Skeletal muscle satellite cell (primary cell): ENCODE data around the gene SLC10A6.

Experiments used
- H3K27me3 ChIP-seq: 2 replicates; pipeline ENCODE4 v1.7.0; 2013; ENCODE audit warnings: low read length; ENCODE audit not compliant: control insufficient read depth, insufficient read depth
- H3K36me3 ChIP-seq: 2 replicates; pipeline ENCODE4 v1.7.0; 2013; ENCODE audit warnings: mild to moderate bottlenecking, control low read depth, low read length; ENCODE audit not compliant: insufficient read depth
- H3K4me1 ChIP-seq: 2 replicates; pipeline ENCODE4 v1.7.0; 2013; ENCODE audit warnings: low read length; ENCODE audit not compliant: control insufficient read depth, insufficient read depth
- H3K4me2 ChIP-seq: 2 replicates; pipeline ENCODE4 v1.7.0; 2013; ENCODE audit warnings: mild to moderate bottlenecking, low read length
- H3K4me3 ChIP-seq: 2 replicates; pipeline ENCODE4 v1.7.0; 2013; ENCODE audit warnings: low read length
- H3K9ac ChIP-seq: 2 replicates; pipeline ENCODE4 v1.7.0; 2013; ENCODE audit warnings: mild to moderate bottlenecking, low read depth, low read length, moderate library complexity
- H3K9me3 ChIP-seq: replicated peaks from 2 replicates; pipeline ENCODE4 v1.7.0; 2013; ENCODE audit warnings: mild to moderate bottlenecking, control low read depth, low read length

Gene SLC10A6

DNA sequence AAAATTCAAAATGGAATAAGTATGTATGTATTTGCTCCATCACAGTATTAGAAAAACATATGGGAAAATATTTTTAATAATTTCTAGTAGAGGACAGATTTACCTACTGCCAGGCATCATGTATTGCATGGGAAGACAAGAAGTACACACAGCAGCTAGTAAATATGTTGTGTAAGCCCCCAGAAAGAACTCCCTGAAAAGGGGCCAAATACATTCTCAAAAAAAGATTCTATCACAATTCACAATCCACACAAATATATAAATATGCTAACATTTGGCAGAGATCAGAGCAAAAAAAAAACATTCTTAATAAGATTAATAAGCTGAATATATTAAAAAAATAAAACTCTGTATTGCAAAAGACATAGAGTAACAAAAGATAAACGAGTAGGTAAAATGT lies 28.0 kb downstream of the SLC10A6 start:
- no peak overlapping the region for H3K9ac ChIP-seq
- no peak overlapping the region for H3K4me2 ChIP-seq
- H3K9me3 ChIP-seq, result no peaks in the 10 kb centered on the region
- H3K27me3 ChIP-seq, result no peaks in the 10 kb centered on the region
- H3K36me3 ChIP-seq, result no peaks in the 10 kb centered on the region
- H3K4me1 ChIP-seq, result no peaks in the 10 kb centered on the region
- H3K4me3 ChIP-seq, result no peak overlapping the region

DNA sequence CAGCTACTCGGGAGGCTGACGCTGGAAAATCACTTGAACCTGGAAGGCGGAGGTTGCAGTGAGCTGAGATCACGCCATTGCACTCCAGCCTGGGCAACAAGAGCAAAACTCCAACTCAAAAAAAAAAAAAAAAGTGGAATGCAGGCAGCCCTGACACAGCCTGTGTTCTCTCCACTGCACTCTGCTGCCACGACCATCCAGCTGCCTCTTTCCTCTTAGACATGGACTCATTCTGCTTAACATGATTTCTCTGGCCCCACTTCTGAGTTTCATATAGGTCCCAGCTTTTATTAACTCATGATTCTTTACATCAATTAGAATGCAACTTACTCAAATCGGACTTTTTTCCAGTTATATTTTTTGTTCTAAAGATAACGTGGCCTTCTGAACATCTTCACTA lies 29.6 kb downstream of the SLC10A6 start:
- Histone ChIP-seq H3K27me3 (no peaks in the 10 kb centered on the region), H3K4me3 (no peak overlapping the region), H3K4me1 (no peaks in the 10 kb centered on the region), H3K9ac (no peak overlapping the region), H3K9me3 (peaks cover 6% of the 10 kb centered on the region), H3K36me3 (peaks cover 3% of the 10 kb centered on the region), H3K4me2 (no peak overlapping the region)

DNA sequence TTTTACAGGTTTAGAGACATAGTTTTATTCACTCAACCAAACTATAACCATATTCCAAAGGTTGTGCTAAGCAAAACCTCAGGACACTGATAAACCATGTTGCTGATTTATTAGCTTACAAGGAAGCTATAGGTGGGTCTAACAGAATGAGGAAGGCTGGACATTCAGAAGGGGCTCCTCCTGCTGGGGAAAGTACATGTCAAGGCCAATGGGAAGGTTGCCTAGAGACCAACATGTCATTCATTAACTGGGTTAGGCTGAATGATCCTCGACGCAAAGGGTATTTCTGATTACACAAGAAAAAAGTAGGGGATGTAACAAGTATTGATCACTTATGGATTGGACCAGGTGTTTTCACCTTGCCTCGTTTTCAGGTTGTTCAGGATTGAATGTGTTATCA lies 30.3 kb downstream of the SLC10A6 start:
- H3K36me3 ChIP-seq, result peaks cover 3% of the 10 kb centered on the region
- no peak overlapping the region for H3K4me2 ChIP-seq
- no peaks in the 10 kb centered on the region for H3K27me3 ChIP-seq
- peaks cover 6% of the 10 kb centered on the region for H3K9me3 ChIP-seq
- H3K9ac ChIP-seq, result no peak overlapping the region
- H3K4me1 ChIP-seq, result no peaks in the 10 kb centered on the region
- H3K4me3 ChIP-seq, result no peak overlapping the region

DNA sequence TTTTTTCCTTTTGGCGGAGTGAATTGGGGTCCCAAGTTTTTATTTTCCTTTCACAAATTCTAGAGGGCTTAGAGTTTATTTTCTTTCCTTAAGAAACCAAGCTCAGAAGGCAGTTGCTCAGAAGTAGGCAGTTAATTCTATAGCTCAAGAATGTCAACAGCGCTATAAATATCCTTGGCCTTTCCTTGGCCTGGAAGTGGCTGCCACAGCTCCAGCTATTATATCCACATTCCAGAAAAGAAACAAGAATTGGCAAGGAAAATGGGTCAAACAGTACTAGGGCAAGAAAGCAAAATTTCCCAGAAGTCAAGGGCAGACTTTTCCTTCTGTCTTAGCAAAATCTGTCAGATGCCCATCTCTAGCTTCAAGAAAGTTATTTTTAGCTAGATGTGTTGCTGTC lies 31.0 kb downstream of the SLC10A6 start:
- no peaks in the 10 kb centered on the region for H3K27me3 ChIP-seq
- peaks cover 6% of the 10 kb centered on the region for H3K9me3 ChIP-seq
- no peak overlapping the region for H3K4me2 ChIP-seq
- H3K4me1 ChIP-seq, result no peaks in the 10 kb centered on the region
- no peak overlapping the region for H3K9ac ChIP-seq
- peaks cover 3% of the 10 kb centered on the region for H3K36me3 ChIP-seq
- H3K4me3 ChIP-seq, result no peak overlapping the region

DNA sequence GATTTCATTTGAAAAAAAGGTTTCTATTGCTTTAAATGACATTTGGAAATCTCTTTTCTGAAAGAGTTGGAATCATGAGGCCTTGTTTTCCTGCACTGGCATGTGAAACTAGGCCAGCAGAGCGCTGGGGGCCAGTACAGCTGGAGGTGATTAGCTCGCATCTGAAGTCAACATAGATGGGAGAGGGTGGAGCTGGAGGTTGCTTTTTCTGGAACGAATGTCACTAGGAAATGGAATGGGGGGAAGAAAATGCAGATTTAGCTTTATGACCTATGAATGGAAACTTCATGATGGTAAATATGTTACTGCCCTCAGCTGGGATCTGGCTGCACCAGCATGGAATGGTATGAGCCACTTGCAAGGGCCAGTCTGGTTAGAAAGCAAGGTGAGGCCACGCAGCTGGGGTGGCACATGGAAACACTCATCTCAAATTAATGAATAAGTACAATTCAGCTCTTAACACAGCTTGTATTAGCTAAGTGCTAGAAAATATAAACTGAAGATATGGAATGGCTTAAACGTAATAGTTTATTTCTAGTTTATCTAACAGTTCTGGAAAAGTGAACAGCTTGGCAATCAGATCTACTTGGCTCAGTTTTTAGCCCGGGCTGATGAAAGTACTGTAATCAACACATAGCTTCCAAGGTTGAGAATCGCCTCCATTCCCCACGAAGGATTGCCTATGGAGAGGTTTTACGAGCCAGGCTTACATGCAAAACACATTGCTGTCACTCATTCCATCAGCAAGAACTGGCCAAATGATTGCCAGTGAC lies 32.5 kb downstream of the SLC10A6 start:
- Histone ChIP-seq H3K9ac (no peak overlapping the region), H3K4me1 (no peaks in the 10 kb centered on the region), H3K4me2 (no peak overlapping the region), H3K36me3 (peaks cover 3% of the 10 kb centered on the region), H3K27me3 (no peaks in the 10 kb centered on the region), H3K9me3 (peaks cover 6% of the 10 kb centered on the region), H3K4me3 (no peak overlapping the region)

DNA sequence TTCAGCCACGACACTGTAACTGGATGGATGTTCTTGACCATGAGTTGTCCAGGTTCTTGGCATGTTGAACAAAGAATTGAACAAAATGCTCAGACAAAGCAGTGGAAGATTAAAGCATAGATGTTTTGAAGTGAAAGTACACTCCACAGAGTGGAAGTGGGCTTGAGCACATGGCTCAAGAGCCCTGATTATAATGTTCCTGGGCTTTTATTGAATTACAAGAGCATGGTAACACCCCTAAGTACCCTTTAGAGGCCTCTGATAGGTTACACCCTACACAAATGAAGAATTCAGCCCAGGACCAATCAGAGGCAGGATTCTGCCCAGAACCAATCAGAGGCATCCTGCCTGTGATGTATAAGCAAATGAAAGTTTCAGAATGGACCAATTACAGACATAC lies 33.5 kb downstream of the SLC10A6 start:
- H3K9ac ChIP-seq, result no peak overlapping the region
- H3K4me1 ChIP-seq, result no peaks in the 10 kb centered on the region
- H3K4me2 ChIP-seq, result no peak overlapping the region
- peaks cover 6% of the 10 kb centered on the region for H3K9me3 ChIP-seq
- no peak overlapping the region for H3K4me3 ChIP-seq
- no peaks in the 10 kb centered on the region for H3K27me3 ChIP-seq
- H3K36me3 ChIP-seq, result peaks cover 3% of the 10 kb centered on the region

DNA sequence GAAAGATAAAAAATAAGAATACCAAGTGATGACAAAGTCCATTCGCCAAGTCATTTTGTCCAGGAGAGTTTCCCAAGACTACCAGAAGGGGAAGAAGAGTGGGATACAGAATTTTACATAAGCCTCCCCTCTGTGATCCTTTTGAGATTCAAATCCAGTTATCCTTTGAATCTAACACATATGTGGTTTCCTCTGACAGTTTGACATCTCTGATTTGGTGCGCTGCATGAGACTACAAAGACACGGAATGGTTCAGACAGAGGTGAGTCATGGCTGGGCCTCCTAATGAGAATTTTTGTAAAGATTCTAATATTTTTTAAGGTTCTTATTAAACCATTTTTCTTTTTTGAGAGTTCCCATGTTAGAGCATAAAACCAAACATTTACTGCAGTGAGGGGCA lies 38.3 kb downstream of the SLC10A6 start:
- Histone ChIP-seq H3K36me3 (peaks cover 3% of the 10 kb centered on the region), H3K27me3 (no peaks in the 10 kb centered on the region), H3K4me2 (no peak overlapping the region), H3K4me1 (no peaks in the 10 kb centered on the region), H3K9ac (no peak overlapping the region), H3K9me3 (peaks cover 6% of the 10 kb centered on the region), H3K4me3 (no peak overlapping the region)

DNA sequence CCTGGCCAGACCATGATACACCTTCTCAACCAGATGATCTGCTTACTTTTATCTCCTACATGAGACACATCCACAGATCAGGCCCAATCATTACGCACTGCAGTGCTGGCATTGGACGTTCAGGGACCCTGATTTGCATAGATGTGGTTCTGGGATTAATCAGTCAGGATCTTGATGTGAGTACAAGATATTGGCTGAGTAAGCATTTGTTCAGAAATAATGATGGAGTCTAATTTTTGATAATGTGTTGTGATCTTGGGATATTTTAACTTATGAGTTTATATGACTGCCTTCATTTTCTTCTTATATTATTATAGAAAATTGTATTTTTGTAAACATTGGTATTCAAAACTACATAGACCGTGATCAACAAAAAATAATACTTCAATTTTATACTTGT lies 39.4 kb downstream of the SLC10A6 start:
- Histone ChIP-seq H3K4me2 (no peak overlapping the region), H3K9ac (no peak overlapping the region), H3K27me3 (no peaks in the 10 kb centered on the region), H3K36me3 (no peaks in the 10 kb centered on the region), H3K4me3 (no peak overlapping the region), H3K4me1 (no peaks in the 10 kb centered on the region), H3K9me3 (no peaks in the 10 kb centered on the region)

DNA sequence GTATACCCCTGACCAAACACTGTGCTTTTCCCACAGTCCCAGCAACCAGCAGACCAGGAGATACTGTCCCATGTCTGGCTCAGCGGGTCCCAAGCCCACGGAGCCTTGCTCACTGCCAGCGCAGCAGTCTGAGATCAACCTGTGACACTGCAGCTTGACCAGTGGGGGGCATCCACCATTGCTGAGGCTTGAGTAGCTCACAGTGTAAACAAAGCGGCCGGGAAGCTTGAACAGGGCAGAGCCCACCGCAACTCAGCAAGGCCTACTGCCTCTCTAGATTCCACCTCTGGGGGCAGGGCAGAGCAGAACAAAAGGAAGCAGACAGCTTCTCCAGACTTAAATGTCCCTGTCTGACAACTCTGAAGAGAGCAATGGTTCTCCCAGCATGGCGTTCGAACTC lies 58.1 kb downstream of the SLC10A6 start:
- H3K9me3 ChIP-seq, result no peaks in the 10 kb centered on the region
- H3K27me3 ChIP-seq, result no peaks in the 10 kb centered on the region
- H3K4me1 ChIP-seq, result no peaks in the 10 kb centered on the region
- H3K4me2 ChIP-seq, result no peak overlapping the region
- no peak overlapping the region for H3K4me3 ChIP-seq
- H3K9ac ChIP-seq, result no peak overlapping the region
- H3K36me3 ChIP-seq, result no peaks in the 10 kb centered on the region

DNA sequence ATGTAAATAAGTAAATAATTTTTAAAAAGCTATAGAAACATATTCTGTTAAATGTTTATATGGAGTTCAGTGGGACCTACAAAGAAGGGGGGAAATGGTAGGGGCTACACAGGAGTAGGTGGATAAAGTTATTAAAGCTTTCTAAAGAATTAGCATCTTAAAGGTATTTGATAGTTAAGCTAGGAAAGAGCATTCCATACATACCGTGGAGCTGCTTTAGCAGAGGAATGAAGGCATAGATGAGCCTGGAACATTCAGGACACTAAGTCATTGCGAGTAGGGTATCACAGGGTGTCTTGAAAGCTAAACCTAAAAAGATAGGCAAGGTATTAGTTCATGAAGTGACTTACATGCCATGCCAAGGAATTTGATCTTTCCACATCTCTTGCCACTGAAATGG lies 60.4 kb downstream of the SLC10A6 start:
- Histone ChIP-seq H3K36me3 (no peaks in the 10 kb centered on the region), H3K4me3 (no peak overlapping the region), H3K4me1 (no peaks in the 10 kb centered on the region), H3K9me3 (no peaks in the 10 kb centered on the region), H3K4me2 (no peak overlapping the region), H3K27me3 (no peaks in the 10 kb centered on the region), H3K9ac (no peak overlapping the region)

DNA sequence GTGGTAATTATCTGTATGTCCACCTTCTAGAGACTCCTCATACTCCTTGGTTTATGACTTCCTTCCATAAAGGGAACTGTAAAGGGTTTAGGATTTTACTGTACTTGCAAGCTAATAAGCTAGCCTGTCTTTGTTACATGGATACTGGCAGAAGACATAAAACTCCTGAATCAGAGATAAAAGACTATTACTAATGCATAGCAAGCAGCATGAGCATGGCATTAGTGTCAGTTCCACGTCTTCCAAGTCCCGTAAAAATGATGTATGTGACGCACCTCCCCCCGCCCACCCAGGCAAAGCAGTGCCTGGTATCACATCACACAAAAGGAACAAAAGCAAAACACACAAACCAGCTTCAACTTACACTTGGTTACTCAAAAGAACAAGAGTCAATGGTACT lies 71.0 kb downstream of the SLC10A6 start:
- H3K9me3 ChIP-seq, result no peaks in the 10 kb centered on the region
- H3K27me3 ChIP-seq, result no peaks in the 10 kb centered on the region
- no peak overlapping the region for H3K4me2 ChIP-seq
- H3K4me1 ChIP-seq, result no peaks in the 10 kb centered on the region
- no peaks in the 10 kb centered on the region for H3K36me3 ChIP-seq
- no peak overlapping the region for H3K4me3 ChIP-seq
- no peak overlapping the region for H3K9ac ChIP-seq

DNA sequence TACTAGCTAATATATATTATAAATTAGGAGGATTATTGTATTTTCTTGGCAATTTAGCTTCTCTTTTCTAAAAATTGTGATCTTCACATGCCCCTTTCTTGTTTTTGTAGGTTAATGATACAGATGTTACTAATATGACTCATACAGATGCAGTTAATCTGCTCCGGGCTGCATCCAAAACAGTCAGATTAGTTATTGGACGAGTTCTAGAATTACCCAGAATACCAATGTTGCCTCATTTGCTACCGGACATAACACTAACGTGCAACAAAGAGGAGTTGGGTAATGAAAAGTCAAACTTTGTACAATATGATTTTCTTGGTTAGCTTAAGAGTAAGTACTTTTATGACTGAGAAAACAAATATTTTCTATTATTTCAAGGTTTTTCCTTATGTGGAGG lies 74.1 kb downstream of the SLC10A6 start:
- no peak overlapping the region for H3K4me3 ChIP-seq
- H3K36me3 ChIP-seq, result no peaks in the 10 kb centered on the region
- H3K27me3 ChIP-seq, result no peaks in the 10 kb centered on the region
- H3K9me3 ChIP-seq, result no peaks in the 10 kb centered on the region
- H3K4me1 ChIP-seq, result no peaks in the 10 kb centered on the region
- no peak overlapping the region for H3K4me2 ChIP-seq
- H3K9ac ChIP-seq, result no peak overlapping the region
